ENCODE data around the gene FAM209A.

FAM209A gene

DNA sequence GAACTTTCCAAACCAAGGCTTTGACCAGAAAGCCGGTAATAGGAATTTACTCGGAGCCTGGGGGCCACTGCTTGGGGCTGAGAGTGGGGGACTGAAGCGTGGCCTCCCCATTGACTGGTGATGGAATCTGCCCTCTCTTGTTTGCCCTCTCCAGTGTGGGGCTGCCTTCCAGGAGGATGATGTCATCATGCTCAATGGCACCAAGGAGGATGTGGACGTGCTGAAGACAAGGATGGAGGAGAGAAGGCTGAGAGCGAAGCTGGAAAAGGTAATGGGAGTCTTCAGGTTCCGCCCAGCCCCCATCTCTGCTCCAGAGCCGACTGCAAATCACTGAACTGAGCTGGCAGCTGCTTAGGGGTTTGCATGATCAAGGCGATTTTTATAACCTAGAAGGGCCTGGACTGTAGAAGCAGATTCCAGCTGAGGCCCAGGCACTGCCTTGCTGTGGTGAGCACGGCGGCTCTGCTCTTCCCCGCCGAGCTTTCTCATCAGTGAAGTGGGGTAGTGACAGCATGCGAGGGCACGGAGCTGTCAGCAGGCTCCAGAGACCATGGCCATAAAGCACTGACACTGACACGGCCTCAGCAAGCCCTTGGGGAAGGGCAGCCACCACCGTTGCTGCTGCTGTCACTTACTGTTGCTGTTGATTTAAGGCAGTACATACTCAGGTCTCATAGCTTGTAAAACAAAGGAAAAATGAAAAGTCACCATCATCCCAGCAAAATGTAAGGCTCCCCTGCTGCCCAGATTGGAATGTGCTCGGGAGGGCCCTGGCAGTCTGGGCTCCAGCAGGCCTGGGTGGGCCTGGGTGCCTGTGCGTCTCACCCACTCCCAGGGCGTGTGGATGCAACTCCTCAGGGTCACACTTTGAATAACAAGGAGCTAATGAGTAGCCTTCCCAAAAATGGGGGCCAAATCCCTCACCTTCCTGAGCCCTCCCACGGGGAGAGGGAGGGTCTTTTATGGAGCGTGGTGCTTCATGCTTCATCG is 11.1 kb upstream of the FAM209A start:
- H3K79me2 ChIP-seq: no peaks in the 10 kb centered on the region
- no peak for TF ChIP-seq CTCF (IDR thresholded peaks at IDR 0.05)
- H3K4me3 ChIP-seq (ENCODE audit: low read depth, low read length): no peak overlapping the region
- H3K27me3 ChIP-seq (ENCODE audit: control insufficient read depth, insufficient read depth, low read length): no peaks in the 10 kb centered on the region
- H3K4me2 ChIP-seq (ENCODE audit: low read length): no peak overlapping the region
- no peaks in the 10 kb centered on the region for H3K9me3 ChIP-seq (ENCODE audit: control insufficient read depth, low read length)
- no peak overlapping the region for H3K9ac ChIP-seq
- no peak overlapping the region for H3K27ac ChIP-seq
- H3K4me1 ChIP-seq: no peaks in the 10 kb centered on the region
- H3K36me3 ChIP-seq (ENCODE audit: control insufficient read depth, insufficient read depth, low read length): no peaks in the 10 kb centered on the region
- no peak overlapping the region for H2AFZ ChIP-seq

- no peak overlapping the region for H3K4me3 ChIP-seq (ENCODE audit: low read depth, low read length)
- no peak for TF ChIP-seq CTCF (IDR thresholded peaks at IDR 0.05)
- no peaks in the 10 kb centered on the region for H3K79me2 ChIP-seq
- no peak overlapping the region for H3K9ac ChIP-seq
- no peak overlapping the region for H2AFZ ChIP-seq
- H3K4me2 ChIP-seq (ENCODE audit: low read length): no peak overlapping the region
- no peaks in the 10 kb centered on the region for H3K4me1 ChIP-seq
- H3K27me3 ChIP-seq (ENCODE audit: control insufficient read depth, insufficient read depth, low read length): no peaks in the 10 kb centered on the region
- H3K36me3 ChIP-seq (ENCODE audit: control insufficient read depth, insufficient read depth, low read length): no peaks in the 10 kb centered on the region
- H3K9me3 ChIP-seq (ENCODE audit: control insufficient read depth, low read length): no peaks in the 10 kb centered on the region
- H3K27ac ChIP-seq: no peak overlapping the region
Observed at GRCh38 chr20:56516631-56517030, 7.9 kb upstream of the FAM209A start.

DNA sequence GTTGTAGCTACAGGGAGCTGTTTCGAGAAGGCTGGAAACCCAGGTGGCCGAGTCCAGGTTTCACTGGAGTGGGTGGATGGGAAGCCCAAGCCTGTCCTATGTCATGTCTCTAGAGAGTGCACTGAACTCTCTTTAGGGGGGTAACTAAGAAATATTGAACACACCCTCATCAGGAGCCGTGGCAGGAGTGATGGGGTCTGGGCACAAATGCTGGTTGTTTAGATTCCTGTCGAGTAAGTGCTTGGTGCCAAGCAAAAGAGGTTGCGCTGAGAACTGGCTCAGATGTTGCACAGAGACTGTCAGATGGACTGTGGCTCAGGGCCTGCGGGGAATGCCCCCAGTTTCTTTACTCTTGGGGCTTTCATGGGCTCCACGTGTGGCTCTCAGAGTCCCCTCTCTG is 7.3 kb upstream of the FAM209A start:
- no peak overlapping the region for H3K27ac ChIP-seq
- no peak overlapping the region for H3K4me3 ChIP-seq (ENCODE audit: low read depth, low read length)
- no peaks in the 10 kb centered on the region for H3K36me3 ChIP-seq (ENCODE audit: control insufficient read depth, insufficient read depth, low read length)
- H3K9me3 ChIP-seq (ENCODE audit: control insufficient read depth, low read length): no peaks in the 10 kb centered on the region
- H3K4me2 ChIP-seq (ENCODE audit: low read length): no peak overlapping the region
- H2AFZ ChIP-seq: no peak overlapping the region
- TF ChIP-seq CTCF (IDR thresholded peaks at IDR 0.05): no peak
- H3K79me2 ChIP-seq: no peaks in the 10 kb centered on the region
- no peaks in the 10 kb centered on the region for H3K27me3 ChIP-seq (ENCODE audit: control insufficient read depth, insufficient read depth, low read length)
- H3K9ac ChIP-seq: no peak overlapping the region
- H3K4me1 ChIP-seq: no peaks in the 10 kb centered on the region

- Histone ChIP-seq H3K9ac (no peak overlapping the region), H3K4me2 (ENCODE audit: low read length) (no peak overlapping the region), H2AFZ (no peak overlapping the region), H3K79me2 (no peaks in the 10 kb centered on the region), H3K4me3 (ENCODE audit: low read depth, low read length) (no peak overlapping the region), H3K27ac (no peak overlapping the region), H3K4me1 (no peaks in the 10 kb centered on the region), H3K9me3 (ENCODE audit: control insufficient read depth, low read length) (no peaks in the 10 kb centered on the region), H3K36me3 (ENCODE audit: control insufficient read depth, insufficient read depth, low read length) (no peaks in the 10 kb centered on the region), H3K27me3 (ENCODE audit: control insufficient read depth, insufficient read depth, low read length) (no peaks in the 10 kb centered on the region)
- TF ChIP-seq CTCF (IDR thresholded peaks at IDR 0.05): no peak
Observed at GRCh38 chr20:56517641-56518040, 6.9 kb upstream of the FAM209A start.

DNA sequence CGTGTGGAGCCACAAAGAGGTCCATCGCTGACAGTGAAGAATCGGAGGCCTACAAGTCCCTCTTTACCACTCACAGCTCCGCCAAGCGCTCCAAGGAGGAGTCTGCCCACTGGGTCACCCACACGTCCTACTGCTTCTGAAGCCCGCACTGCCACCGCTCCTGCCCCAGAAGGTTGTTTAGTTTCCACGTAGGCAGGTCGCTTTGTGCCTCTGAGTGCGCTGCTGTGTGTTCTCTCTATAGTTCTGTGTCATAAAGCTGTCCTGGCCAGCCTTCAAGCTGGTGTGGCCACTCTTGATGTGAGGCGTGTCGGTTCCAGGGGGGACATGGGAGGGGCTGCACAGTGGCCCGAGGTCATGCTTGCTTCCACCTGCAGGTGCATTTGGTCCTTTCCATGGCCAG is 6.4 kb upstream of the FAM209A start:
- H3K27me3 ChIP-seq (ENCODE audit: control insufficient read depth, insufficient read depth, low read length): no peaks in the 10 kb centered on the region
- H3K79me2 ChIP-seq: no peaks in the 10 kb centered on the region
- H3K4me2 ChIP-seq (ENCODE audit: low read length): no peak overlapping the region
- H2AFZ ChIP-seq: no peak overlapping the region
- no peak overlapping the region for H3K27ac ChIP-seq
- H3K9ac ChIP-seq: no peak overlapping the region
- no peak for TF ChIP-seq CTCF (IDR thresholded peaks at IDR 0.05)
- no peaks in the 10 kb centered on the region for H3K36me3 ChIP-seq (ENCODE audit: control insufficient read depth, insufficient read depth, low read length)
- no peaks in the 10 kb centered on the region for H3K9me3 ChIP-seq (ENCODE audit: control insufficient read depth, low read length)
- H3K4me3 ChIP-seq (ENCODE audit: low read depth, low read length): no peak overlapping the region
- no peaks in the 10 kb centered on the region for H3K4me1 ChIP-seq
